CD4-positive, alpha-beta T cell treated with Interferon gamma for 1 hour (primary cell): ENCODE measurements around the gene LOXL1.

Experiments used
- DNase-seq: peaks from one replicate; pipeline ENCODE4 v3.0.0-alpha.2; 2020

LOXL1 gene

DNA sequence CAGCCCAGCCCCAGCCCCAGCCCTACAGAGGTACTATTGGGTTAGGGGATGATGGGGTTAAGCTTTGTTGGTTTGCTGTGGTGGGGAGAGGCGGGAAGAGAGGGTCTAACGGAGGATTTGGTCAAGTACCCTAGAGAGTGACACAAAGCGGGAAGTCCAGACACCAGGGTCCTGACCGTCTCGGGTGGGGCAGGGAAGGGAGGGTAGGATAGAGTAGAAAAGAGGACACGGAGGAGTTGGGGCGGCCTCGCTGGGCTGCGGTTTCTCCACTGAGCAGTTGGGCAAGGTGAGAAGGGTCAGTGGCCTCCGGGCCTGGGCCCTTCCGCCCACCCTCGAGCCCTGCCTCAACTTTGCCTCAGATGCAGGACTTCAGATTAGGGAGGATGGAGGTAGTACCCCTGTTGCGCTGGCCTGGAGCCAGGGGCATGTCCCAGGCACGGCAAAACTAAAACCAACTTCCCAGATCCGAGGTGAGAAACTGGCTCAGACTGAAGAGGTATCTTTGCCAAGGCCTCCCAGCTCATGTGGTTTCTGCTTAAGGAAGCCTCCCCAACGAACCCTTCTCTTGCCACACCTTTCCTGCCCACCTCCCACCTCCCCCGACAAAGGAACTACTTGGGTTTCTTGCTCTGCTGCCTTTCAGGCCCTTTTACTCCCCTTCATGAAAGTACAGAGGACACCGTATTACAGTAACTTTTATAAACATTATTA is 68.8 kb downstream of the LOXL1 start:
- no peak for DNase-seq

DNA sequence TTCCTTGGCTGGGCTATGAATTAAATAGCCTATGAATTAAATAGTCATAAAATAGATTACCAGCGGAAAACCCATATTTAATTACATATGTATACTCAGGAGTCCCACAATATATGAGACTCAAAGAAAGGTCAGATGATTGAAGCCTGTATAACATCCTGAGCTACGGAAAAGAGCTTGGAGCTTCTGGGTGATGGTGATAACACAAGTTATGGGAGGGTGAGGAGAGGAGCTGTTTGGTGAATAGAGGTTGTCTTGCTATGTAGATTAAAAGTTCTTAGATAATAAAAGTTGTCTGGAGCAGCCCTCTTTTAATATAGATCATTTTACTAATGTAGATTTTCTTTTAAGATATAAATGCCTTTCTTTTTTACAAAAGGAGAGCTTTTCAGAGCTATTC is 70.0 kb downstream of the LOXL1 start:
- DNase-seq, result no peak

DNA sequence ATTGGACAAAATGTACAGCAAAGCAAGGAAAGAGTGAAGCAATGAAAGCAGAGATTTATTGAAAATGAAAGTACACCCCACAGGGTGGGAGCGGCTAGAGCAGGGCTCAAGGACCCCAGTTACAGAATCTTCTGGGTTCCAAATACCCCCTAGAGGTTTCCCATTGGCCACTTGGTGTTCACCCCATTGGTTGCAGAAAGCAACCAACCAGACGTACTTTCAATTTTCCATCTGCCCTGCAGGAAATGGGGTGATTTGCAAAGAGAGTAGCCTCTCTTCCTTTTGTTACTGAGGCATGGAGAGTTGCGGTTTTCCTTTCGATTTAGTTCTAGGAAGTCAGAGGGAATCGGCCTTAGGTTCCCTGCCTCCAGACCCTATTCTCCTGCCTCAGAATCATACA is 70.7 kb downstream of the LOXL1 start:
- peak; percentile 22 for DNase-seq

- DNase-seq, result no peak
Observed at GRCh38 chr15:73997986-73998385, 71.7 kb downstream of the LOXL1 start.
